HG03439 (cell line): ENCODE data around the gene IL25.
"Not testable (repeated sequence)": the region's sequence is repeated elsewhere in the genome, so short reads cannot be mapped to it uniquely, and the experiment has no call there.

Experiments
- ATAC-seq: cut with Tn5 transposase; IDR thresholded peaks from one replicate; pipeline ENCODE4 v1.9.1; 2021; ENCODE audit warnings: mild to moderate bottlenecking, moderate library complexity; ENCODE audit not compliant: unreplicated experiment

IL25 gene

DNA sequence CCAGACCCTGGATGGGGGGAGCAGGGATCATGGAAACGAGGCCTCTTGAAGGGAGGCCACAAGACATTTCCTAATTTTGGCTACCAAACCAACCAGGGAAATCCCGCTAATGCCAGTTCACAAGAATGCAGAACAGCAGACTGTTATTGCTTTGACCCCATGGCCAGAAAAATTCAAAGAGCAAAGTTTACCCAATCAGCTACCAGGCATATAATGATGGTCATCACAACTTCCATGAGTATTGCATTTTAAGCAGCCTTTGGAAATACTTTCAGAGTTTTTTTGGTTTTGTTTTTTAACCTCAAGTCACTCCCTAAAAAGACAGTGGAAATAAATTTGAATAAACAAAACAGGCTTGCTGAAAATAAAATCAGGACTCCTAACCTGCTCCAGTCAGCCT is at the start of gene IL25:
TSS of gene IL25 (plus strand) at position 301 of the 400 bp plus-strand sequence.
- no peak for ATAC-seq

DNA sequence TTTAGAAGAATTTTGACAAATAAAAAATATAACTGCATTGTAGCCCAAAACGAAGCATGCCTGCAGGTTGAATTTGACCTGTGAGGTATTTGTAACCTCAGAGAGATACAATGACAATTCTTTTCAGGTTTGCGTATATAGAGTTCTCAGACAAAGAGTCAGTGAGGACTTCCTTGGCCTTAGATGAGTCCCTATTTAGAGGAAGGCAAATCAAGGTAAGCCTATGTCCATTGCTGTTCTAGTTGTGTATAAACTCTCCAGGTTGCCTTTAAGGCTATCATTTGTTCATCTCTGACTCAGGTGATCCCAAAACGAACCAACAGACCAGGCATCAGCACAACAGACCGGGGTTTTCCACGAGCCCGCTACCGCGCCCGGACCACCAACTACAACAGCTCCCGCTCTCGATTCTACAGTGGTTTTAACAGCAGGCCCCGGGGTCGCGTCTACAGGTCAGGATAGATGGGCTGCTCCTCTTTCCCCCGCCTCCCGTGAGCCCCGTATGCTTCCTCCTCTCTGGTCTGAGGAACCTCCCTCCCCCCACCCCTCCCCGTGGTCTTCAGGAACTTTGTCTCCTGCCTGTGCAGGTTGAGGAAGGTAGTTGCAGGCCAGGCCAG is 48.7 kb upstream of the IL25 start:
- ATAC-seq, result no peak

DNA sequence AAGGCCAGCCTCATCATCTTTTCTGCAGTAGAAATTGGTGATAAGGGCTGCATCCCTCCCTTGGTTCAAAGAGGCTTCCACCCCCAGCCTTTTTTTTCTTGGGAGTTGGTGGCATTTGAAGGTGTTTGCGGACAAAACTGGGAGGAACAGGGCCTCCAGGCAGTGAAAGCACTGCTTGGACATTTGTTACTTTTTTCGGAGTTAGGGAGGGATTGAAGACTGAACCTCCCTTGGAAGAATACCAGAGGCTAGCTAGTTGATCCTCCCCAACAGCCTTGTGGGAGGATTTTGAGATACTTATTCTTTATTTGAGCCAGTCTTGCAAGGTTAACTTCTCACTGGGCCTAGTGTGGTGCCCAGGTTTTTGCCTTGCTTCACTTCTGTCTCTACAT is 48.2 kb upstream of the IL25 start:
- ATAC-seq, result no peak

DNA sequence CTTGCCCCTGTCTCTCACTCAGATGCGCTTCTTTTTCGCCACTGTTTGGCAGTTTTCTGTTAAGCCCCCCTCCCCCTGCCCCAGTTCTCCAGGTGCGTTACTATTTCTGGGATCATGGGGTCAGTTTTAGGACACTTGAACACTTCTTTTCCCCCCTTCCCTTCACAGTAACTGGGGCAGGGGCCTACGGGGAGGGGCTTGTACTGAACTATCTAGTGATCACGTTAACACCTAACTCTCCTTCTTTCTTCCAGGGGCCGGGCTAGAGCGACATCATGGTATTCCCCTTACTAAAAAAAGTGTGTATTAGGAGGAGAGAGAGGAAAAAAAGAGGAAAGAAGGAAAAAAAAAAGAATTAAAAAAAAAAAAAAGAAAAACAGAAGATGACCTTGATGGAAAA is 47.6 kb upstream of the IL25 start:
- ATAC-seq, result no peak

DNA sequence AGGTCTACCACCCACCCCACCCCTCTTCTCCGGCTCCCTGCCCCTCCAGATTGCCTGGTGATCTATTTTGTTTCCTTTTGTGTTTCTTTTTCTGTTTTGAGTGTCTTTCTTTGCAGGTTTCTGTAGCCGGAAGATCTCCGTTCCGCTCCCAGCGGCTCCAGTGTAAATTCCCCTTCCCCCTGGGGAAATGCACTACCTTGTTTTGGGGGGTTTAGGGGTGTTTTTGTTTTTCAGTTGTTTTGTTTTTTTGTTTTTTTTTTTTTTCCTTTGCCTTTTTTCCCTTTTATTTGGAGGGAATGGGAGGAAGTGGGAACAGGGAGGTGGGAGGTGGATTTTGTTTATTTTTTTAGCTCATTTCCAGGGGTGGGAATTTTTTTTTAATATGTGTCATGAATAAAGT is 46.9 kb upstream of the IL25 start:
- not testable (repeated sequence) for ATAC-seq

DNA sequence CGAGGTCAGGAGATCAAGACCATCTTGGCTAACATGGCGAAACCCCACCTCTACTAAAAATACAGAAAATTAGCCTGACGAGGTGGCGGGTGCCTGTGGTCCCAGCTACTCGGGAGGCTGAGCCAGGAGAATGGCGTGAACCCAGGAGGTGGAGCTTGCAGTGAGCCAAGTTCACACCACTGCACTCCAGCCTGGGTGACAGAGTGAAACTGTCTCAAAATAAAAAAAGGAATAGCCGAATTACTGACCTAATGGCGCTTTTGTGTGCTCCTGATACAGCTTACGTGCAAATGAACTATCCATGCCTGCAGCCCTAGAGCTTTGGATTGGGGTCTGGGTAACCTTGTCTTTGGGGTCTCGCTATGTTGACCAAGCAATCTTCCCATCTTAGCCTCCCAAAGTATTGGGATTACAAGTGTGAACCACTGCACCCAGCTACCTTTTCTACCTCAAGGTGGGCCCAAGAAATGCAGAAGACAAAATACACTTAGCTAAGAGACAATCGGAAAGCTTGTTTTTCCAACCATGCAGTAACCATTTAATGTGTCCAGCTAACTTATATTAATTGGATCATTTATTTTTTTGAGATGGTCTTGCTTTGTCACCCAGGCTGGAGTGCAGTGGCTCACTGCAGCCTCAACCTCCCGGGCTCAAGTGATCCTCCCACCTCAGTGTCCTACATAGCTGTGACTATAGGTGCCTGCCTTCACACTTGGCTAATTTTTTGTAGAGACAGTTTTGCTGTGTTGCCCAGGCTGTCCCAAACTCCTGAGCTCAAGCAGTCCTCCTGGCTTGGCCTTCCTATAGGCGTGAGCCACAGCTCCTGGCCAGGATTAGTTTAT is 45.9 kb upstream of the IL25 start:
- ATAC-seq, result no peak

DNA sequence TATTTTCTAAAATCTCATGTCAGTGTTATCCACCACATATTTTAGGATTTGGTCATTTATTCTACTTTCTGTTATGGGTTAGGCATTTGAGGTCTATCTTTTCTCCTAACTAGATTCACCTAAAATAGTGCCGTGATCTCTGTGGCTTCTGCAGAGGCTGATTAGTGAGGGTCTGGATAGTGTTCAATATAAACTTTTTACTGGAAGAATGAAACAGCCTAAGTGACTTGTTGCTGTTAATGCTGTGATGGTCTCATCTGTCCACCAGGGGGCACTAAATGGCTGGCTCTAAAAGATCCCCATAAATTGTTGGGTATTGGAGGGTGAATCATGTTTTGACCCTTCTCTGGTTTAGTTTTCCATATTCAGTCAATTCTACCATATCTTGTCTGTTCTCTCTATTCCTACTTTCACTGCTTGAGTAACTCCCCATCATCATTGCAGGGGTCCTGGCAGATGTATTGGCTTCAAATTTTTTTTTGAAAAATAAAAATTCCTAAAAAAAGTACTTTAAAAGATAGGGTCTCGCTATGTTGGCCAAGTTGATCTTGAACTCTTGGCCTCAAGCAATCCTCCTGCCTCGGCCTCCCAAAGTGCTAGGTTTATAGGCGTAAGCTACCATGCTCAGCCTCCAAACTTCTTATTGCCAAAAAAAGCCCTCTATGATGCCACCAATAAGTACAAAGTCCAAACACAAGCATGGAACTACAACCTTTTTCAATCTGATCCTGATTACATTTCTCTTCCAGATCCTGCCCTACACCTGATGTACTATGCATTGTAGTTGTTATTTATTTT is 44.5 kb upstream of the IL25 start:
- ATAC-seq, result peak; percentile 61

DNA sequence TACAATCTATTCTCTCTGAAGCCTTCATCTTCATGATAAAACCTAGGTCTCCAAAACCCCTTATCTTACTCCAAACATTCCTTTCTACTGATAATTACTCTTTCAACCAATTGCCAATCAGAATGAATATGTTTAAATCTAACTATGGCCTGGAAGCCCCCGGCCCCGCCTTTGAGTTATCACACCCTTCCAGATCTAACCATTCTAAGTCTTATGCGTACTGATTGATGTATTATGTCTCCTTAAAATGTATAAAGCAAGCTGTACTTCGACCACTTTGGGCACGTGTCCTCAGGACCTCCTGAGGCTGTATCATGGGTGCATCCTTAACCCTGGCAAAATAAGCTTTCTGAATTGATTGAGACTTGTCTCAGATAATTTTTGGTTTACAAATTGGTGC is 37.0 kb upstream of the IL25 start:
- no peak for ATAC-seq

DNA sequence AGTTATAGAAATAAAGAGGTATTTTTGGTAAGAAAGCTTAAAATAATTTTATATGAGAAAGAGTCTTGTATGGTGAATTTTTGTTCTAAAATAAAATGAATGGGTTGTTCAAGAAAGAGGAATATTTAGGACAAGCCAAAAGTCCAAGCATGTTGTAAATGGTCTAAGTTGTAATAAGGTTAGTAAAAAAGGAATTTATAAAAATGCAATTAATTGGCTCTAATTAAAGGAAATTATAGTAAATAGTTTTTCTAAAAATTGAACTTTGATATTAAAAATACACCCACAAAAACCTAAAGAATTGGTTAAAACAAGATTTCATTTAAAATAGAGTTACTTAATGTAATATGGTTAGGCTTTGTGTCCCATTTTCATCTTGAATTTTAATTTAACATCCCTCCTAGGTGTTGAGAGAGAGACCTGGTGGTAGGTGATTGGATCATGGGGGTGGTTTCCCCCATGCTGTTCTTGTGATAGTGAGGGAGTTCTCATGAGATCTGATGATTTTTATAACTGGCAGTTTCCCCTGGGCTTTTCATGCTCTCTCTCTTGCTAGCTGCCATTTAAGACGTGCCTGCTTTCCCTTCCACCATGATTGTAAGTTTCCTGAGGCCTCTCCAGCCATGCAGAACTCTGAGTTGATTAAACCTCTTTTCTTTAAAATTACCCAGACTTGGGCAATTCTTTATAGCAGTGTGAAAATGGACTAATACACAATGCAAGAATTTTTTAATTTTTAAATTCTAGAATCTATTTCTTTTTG is 32.9 kb upstream of the IL25 start:
- no peak for ATAC-seq

DNA sequence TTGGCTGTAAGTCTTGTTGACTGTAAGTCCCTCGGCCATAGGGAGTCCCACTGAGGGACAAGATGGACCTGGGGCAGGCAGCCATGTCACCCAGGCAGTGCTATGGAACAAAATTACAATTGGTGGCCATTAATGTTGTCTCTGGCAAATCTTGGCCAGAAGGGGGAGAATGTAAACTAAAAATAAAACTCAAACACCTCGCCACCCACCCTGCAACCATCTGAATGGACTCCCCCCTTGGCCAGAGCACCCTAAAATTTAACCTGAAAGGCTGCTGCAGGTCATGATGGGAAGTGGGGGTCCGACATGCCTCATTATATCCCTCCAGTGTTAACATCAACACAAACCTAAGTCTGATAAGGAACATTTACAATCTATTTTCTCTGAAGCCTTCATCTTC is 28.1 kb upstream of the IL25 start:
- ATAC-seq, result no peak

DNA sequence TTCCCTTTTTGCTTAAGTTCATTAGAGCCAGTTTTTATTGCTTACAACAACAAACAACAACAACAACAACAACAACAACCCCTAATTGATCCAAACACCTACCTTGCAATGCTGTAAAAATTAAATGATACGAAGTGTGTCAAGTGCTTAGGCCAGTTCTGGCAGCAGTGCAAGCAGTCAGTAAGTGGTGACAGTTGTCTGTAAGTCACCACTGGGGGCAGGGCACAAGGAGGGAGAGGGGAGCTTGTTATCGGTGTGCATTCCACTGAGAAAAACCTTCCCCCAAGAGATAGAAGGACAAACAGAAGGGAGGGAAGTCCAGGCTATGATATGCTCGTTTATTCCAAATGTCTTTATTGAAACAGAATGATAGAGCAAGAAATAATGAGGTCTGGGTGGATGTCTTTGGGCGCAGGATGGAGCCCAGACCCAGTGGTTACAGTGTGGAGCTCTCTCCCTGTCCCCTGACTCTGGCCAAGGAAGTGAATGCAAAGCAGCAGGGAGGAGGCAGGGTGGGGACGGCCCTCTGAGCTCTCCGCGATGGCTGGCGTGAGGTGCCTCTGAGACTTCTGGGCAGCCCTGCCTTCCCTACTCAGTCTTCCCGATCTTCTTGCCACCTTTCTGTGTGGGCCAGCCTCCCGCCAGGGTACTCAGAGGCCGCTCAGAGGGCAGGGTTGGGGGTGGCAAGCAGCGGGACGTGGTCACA is 26.5 kb upstream of the IL25 start:
- ATAC-seq, result no peak

DNA sequence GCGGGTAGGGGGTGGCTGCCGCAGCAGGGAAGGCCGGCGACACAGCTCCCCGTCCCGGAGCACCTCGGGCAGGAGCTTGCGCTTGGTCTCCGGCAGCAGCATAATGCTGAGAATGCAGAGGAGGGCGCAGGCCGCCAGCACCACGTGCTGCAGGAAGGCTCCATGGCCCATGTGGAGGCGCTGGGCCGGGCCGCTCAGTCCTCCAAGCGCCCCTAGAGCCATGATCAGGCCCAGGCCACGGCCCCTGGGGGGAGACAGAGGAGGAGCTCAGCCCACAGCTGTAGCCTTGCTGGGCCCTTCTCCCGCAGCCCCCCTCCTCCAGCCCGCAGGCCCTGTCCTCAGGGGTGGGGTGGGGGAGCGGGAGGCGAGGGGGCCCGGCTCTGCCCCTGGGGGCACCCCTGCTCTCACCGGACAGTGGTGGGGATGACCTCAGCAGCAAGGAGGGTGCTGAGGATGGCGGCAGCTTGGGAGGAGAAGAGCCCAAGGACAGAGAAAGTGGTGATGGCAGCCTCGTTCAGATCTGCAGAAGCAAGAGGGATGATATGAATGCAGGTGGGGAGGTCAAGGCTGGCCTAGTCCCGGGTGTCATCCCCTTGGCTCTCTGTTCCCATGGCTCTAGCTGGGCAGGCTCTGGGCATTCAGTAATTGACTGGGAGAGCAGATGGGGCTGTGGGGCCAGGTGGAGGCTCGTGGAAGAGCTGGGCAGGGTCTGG is 25.8 kb upstream of the IL25 start:
- no peak for ATAC-seq

DNA sequence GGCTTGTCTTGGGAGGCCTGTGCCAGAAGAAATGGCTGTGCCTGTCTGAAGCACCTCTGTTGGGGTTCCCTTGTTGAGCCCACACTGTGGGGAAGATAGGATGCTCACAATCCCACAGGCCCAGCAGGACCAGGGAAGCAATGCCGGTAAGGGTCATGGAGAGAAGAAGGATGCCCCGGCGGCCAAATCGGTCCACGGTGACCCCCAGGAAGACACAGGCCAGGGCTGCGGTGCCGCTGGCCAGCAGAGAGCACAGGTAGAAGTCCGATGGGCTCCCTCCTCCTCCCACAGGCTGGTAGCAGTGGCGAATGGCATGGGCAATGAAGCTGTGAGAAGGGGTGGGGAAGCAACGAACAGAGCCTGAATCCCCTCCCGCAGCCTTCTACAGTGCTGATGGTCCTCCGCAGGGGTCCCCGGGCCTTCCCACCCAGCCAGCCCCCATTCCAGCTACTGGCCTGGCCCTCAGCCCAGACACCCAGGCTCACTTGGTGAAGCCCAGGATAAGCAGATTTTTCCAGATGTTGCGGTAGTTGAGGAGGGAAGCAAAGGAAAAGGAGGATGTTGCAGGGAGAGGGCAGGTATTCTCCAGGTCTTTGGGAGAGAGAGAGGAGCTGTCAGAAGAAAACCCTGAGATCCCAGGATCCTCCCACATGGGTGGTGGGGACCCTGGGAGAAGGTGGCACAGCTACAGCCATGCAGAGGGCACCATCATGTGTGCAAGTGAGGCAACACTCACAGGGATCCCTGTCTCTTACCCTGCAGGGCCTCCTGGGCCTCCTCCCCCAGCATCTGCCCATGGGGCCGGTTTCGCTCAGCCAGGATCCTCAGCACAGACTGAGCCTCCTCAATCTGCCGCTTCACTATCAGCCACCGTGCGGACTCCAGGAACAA is 25.0 kb upstream of the IL25 start:
- ATAC-seq, result no peak

DNA sequence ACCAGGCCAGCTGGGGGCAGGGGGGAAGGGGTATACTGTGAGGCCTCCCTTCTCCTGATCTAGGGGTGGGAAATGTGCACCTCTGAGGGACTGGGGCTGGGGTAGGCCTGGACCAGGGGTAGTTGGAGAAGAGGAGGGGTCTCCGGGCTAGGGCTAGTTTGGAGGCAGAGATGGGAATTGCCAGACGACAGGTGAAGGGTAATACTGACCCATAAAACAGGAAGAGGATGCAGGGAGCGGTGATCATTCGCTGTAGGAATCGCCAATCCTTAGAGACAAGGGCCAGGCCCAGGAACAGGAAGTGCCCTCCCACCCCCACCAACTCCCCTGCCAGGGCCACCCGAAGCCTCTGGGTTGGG is 24.3 kb upstream of the IL25 start:
- ATAC-seq, result no peak

DNA sequence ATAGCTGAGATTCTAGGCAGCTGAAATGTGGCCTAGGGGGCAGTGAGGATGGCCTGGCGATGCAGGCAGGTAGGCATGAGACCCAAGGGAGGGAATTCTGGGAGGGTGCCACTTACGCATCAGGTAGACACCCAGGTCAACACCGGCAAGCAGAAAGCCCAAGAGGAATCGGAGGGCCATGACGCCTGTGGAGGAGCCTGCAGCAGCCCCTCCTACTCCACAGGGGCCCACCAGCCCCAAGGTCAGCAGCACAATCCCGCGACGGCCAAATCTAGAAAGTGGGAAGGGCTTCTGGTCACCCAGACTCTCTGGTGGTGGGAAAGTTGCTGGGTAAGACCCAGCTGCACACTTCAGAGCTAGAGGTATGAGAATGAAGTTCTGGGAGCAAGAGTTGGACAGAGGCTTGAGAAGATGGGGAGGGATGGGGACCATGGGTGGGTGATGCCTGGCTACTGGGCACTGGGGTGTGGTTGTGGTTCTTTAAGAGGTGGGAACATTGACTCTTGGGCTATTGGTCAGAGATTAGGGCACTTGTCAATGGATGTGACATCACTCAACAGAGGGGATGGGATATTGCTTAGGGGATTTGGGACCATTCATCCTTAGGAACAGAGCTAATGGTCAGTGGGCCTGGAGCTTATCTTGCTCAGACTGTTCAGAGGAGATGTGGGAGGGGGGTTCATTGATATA is 23.3 kb upstream of the IL25 start:
- no peak for ATAC-seq

DNA sequence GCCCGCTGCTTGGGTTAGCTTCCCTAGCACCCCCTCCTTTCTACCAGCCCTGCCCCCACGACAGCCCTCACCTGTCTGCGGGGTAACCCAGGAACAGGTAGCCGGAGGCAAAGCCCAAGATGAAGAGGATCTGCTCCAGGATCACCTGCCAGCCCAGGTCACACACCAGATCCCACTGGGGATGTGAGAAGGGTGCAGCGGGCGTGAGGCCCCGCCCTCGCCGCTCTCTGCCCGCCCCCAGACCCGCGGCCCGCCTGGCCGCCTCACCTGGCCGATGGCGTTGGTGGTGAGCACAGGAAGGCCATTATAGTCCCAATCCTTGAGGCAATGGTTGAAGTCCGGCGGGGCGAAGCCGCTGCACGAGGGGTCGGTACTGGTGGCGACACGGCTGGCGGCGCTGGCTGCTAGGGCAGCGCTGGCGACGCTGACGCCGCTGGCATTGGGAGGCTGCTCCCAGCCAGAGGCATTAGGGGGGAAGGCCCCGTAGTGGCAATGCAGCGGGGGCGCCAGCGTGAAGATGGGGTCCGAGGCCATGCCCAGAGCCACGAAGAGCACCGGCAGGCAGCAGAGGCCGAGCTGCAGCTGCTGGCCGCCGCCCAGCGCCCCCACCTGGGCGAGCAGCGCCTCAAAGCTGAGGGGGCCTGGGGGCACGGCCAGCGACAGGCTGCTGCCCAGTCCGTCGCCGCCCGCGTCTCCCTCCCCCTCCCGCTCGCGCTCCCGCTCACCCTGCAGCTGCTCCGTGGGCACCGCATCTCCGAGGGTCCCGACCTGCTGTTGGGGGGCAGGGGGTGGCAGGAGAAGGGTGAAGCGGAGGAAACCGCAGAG is 20.7 kb upstream of the IL25 start:
- no peak for ATAC-seq
